ENCODE data around the gene TSFM.

DNA sequence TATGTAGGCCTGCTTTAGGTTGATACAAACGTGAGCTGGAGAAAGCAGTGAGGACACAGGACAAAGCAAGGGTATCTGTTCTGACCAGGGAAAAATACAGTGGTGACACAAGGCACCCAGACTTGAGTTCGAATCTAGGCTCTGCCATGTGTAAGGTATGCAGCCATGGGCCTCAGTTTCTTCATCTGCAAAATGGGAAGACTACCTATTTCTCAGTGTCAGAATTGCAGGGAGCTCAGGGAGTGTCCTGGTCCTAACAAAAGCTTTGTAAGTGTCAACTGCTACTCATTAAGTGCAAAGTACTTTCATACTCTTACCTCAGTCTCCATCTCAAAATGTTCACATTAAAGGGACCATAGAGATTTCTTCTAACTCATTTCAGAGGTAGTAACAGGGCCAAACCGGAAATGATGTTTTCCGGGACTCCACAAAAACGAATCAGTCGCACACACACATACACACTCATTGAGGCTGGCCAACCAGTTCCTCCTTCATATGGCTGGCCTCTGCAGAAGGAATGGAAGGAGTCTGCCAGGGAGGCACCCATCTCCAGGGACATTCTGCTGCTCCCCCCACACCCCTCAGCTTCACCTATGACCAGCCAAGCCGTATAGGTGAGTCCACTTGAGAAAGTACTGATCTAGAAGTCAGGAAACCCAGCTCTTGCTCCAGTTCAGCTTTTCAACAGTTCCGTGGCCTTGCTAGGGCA is 56.2 kb downstream of the TSFM start:
- TF ChIP-seq, protein P1, sequence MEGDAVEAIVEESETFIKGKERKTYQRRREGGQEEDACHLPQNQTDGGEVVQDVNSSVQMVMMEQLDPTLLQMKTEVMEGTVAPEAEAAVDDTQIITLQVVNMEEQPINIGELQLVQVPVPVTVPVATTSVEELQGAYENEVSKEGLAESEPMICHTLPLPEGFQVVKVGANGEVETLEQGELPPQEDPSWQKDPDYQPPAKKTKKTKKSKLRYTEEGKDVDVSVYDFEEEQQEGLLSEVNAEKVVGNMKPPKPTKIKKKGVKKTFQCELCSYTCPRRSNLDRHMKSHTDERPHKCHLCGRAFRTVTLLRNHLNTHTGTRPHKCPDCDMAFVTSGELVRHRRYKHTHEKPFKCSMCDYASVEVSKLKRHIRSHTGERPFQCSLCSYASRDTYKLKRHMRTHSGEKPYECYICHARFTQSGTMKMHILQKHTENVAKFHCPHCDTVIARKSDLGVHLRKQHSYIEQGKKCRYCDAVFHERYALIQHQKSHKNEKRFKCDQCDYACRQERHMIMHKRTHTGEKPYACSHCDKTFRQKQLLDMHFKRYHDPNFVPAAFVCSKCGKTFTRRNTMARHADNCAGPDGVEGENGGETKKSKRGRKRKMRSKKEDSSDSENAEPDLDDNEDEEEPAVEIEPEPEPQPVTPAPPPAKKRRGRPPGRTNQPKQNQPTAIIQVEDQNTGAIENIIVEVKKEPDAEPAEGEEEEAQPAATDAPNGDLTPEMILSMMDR (IDR thresholded peaks at IDR 0.05) = no peak
- TF ChIP-seq POLR2AphosphoS5 (IDR thresholded peaks at IDR 0.05; ENCODE audit: low read depth, low read length) = no peak

Data from Panc1 (cell line).